SK-N-SH (cell line): ENCODE results near the gene PRDM11. TPM values are rescaled to one million over a fixed set of nuclear protein-coding genes. Genes with fewer than 3 reads are reported as not detected.

Experiments used
- CTCF ChIA-PET: fragments of 300-600, 350-600 bp; formaldehyde crosslinking; extraction: SDS; loops from one replicate; lab custom pipeline; 2021; lab: Yijun Ruan, JAX
- POLR2A ChIA-PET: fragments of 350-600 bp; sonication (Branson Sonifier 250); formaldehyde crosslinking; extraction: SDS; loops from one replicate; lab custom pipeline; 2020; ENCODE audit warnings: antibody characterized with exemption, inconsistent platforms; lab: Yijun Ruan, JAX
- DNase-seq: peaks from one replicate; pipeline ENCODE4 v3.0.0; 2012
- H2AFZ ChIP-seq: fragments of 200-600 bp; sonication (generic); 2 replicates; pipeline ENCODE4 v1.8.1; 2016; ENCODE audit warnings: antibody characterized with exemption, mild to moderate bottlenecking, low read depth
- H3F3A ChIP-seq: fragments of 200-600 bp; sonication (generic); replicated peaks from 2 replicates; pipeline ENCODE3; 2016; ENCODE audit warnings: antibody characterized with exemption, mild to moderate bottlenecking; ENCODE audit not compliant: insufficient read depth
- H3K27ac ChIP-seq, 2 experiments: fragments of 200-500 bp in 1 of 2; fragments of 200-600 bp in 1 of 2; sonication (Bioruptor generic) in 1 of 2; sonication (generic), shearing (Covaris generic) in 1 of 2; 2 replicates each; pipeline versions ENCODE4 v1.5.1 to v1.6.1; 2014 to 2016; ENCODE audit warnings: low read depth in 2 of 2, inconsistent platforms in 1 of 2, low read length in 1 of 2, mild to moderate bottlenecking in 1 of 2, mixed read lengths in 1 of 2
- H3K27me3 ChIP-seq: fragments of 200-600 bp; sonication (generic), shearing (Covaris generic); 2 replicates; pipeline ENCODE4 v1.6.1; 2016; ENCODE audit warnings: mixed run types; ENCODE audit not compliant: insufficient read depth
- H3K36me3 ChIP-seq, 2 experiments: fragments of 200-500 bp in 1 of 2; fragments of 200-600 bp in 1 of 2; sonication (Bioruptor generic) in 1 of 2; sonication (generic) in 1 of 2; replicated peaks in 1 of 2; 2 replicates each; pipeline versions ENCODE3 to v1.5.1; 2014 to 2016; ENCODE audit warnings: low read length in 1 of 2, mild to moderate bottlenecking in 1 of 2; ENCODE audit not compliant: insufficient read depth in 2 of 2, control insufficient read depth in 1 of 2
- H3K4me1 ChIP-seq, 2 experiments: fragments of 200-500 bp in 1 of 2; fragments of 200-600 bp in 1 of 2; sonication (Bioruptor generic) in 1 of 2; sonication (generic), shearing (Covaris generic) in 1 of 2; 2 replicates each; pipeline versions ENCODE4 v1.5.1 to v1.6.1; 2014 to 2016; ENCODE audit warnings: low read depth in 1 of 2, low read length in 1 of 2, mixed run types in 1 of 2; ENCODE audit not compliant: insufficient read depth in 2 of 2, control insufficient read depth in 1 of 2
- H3K4me2 ChIP-seq: fragments of 200-600 bp; sonication (generic), shearing (Covaris generic); 2 replicates; pipeline ENCODE4 v1.6.1; 2017; ENCODE audit warnings: mixed run types
- H3K4me3 ChIP-seq, 2 experiments: fragments of 200-500 bp in 1 of 2; fragments of 200-600 bp in 1 of 2; sonication (Bioruptor generic) in 1 of 2; sonication (generic), shearing (Covaris generic) in 1 of 2; 2 replicates each; pipeline versions ENCODE4 v1.5.1 to v1.8.1; 2014 to 2016; ENCODE audit warnings: low read depth in 2 of 2, inconsistent platforms in 1 of 2, low read length in 1 of 2, mild to moderate bottlenecking in 1 of 2, mixed read lengths in 1 of 2, moderate library complexity in 1 of 2
- H3K79me2 ChIP-seq: fragments of 200-600 bp; sonication (generic); 2 replicates; pipeline ENCODE4 v1.8.1; 2017; ENCODE audit warnings: mild to moderate bottlenecking; ENCODE audit not compliant: insufficient read depth
- H3K9ac ChIP-seq: fragments of 200-600 bp; sonication (generic); 2 replicates; pipeline ENCODE4 v1.6.1; 2017; ENCODE audit warnings: mixed run types
- H3K9me2 ChIP-seq: fragments of 200-600 bp; sonication (generic); 2 replicates; pipeline ENCODE4 v1.6.1; 2017; ENCODE audit warnings: mixed run types
- H3K9me3 ChIP-seq: fragments of 200-600 bp; sonication (generic); 2 replicates; pipeline ENCODE4 v1.6.1; 2017; ENCODE audit warnings: mixed run types, mild to moderate bottlenecking, moderate library complexity
- H4K20me1 ChIP-seq: fragments of 200-600 bp; sonication (generic); 2 replicates; pipeline ENCODE4 v1.6.1; 2017; ENCODE audit warnings: mild to moderate bottlenecking, mixed run types; ENCODE audit not compliant: insufficient read depth
- CHD2 ChIP-seq: fragments of 150-350 bp; IDR thresholded peaks from 2 replicates; pipeline ENCODE4 v1.6.1; 2018; ENCODE audit warnings: low read length; ENCODE audit not compliant: partially characterized antibody
- EZH2phosphoT487 ChIP-seq: fragments of 200-600 bp; sonication (generic); IDR thresholded peaks from 2 replicates; pipeline ENCODE4 v1.6.1; 2017; ENCODE audit warnings: low read depth, mixed run types, mild to moderate bottlenecking, antibody characterized with exemption, moderate library complexity, borderline replicate concordance
- FOSL2 ChIP-seq: IDR thresholded peaks from 2 replicates; pipeline ENCODE4 v1.4.0; 2012; ENCODE audit warnings: low read depth, mild to moderate bottlenecking, moderate library complexity, borderline replicate concordance
- FOXM1 ChIP-seq: IDR thresholded peaks from 2 replicates; pipeline ENCODE4 v1.4.0; 2012; ENCODE audit warnings: low read depth, mild to moderate bottlenecking
- GABPA ChIP-seq: IDR thresholded peaks from 2 replicates; pipeline ENCODE4 v1.4.0; 2012; ENCODE audit warnings: low read depth, mild to moderate bottlenecking
- JUND ChIP-seq: IDR thresholded peaks from 2 replicates; pipeline ENCODE4 v1.4.0; 2012
- MEF2A ChIP-seq: IDR thresholded peaks from 2 replicates; pipeline ENCODE4 v1.4.0; 2012; ENCODE audit warnings: low read depth, borderline replicate concordance
- MXI1 ChIP-seq: IDR thresholded peaks from 2 replicates; pipeline ENCODE4 v1.6.1; 2012; ENCODE audit warnings: mild to moderate bottlenecking, low read depth, low read length, improper control_type of control experiment
- NRF1 ChIP-seq: IDR thresholded peaks from 2 replicates; pipeline ENCODE4 v1.6.1; 2012; ENCODE audit warnings: low read depth, mild to moderate bottlenecking, low read length
- PBX3 ChIP-seq: IDR thresholded peaks from 2 replicates; pipeline ENCODE4; 2012
- POLR2AphosphoS5 ChIP-seq: IDR thresholded peaks from 2 replicates; pipeline ENCODE4 v1.6.1; 2012; ENCODE audit warnings: low read depth, low read length
- RCOR1 ChIP-seq: fragments of 150-350 bp; IDR thresholded peaks from 2 replicates; pipeline ENCODE4 v1.6.1; 2017; ENCODE audit warnings: antibody characterized with exemption, low read length
- RXRA ChIP-seq: IDR thresholded peaks from 2 replicates; pipeline ENCODE4 v1.4.0; 2012; ENCODE audit warnings: low read depth, mild to moderate bottlenecking, borderline replicate concordance
- TCF12 ChIP-seq: IDR thresholded peaks from 2 replicates; pipeline ENCODE4 v1.4.0; 2012
- TEAD4 ChIP-seq: IDR thresholded peaks from 2 replicates; pipeline ENCODE4 v1.4.0; 2012; ENCODE audit warnings: mild to moderate bottlenecking, borderline replicate concordance; ENCODE audit not compliant: insufficient read depth
- YY1 ChIP-seq: IDR thresholded peaks from 2 replicates; pipeline ENCODE4 v1.4.0; 2012; ENCODE audit warnings: low read depth, mild to moderate bottlenecking
- WGBS: methylation state at CpG from one replicate; pipeline ENCODE4 v1.1.6; 2017; ENCODE audit warnings: low lambda C conversion rate; 5-methylcytosine and 5-hydroxymethylcytosine counted together
- polyA plus RNA-seq, 3 experiments: library from polyadenylated mRNA; depleted of rRNA; stranded (reverse); fragments of >200 nt; gene quantifications; 2 replicates each; pipeline ENCODE4 v1.2.3, GENCODE V29; 2012
- TF ChIP-seq, protein P1 (sequence below): IDR thresholded peaks from 2 replicates; pipeline ENCODE4 v1.4.0; 2012; ENCODE audit warnings: low read depth
- TF ChIP-seq, protein P2 (sequence below): IDR thresholded peaks from 2 replicates; pipeline ENCODE4 v1.4.0; 2012; ENCODE audit warnings: low read depth, borderline replicate concordance

PRDM11 gene
- polyA plus RNA-seq, 1 of the 3 experiments (the other 2 are of a cell fraction) = 4.5 TPM

GRCh38 chr11:45252877-45253276 is 106.4 kb downstream of the PRDM11 start (continued):
- no peak for TF ChIP-seq TEAD4
- no peak for TF ChIP-seq YY1
- TF ChIP-seq RXRA = no peak
- no peak for TF ChIP-seq POLR2AphosphoS5
- TF ChIP-seq, all 33 proteins: peak for 0

- no peak for DNase-seq
- H3K4me2 ChIP-seq = no peak overlapping the region
- ChIA-PET CTCF (interaction anchor here (0.9 to 3.0 kb wide), 5 partner anchors 11 to 148 kb away, joined by 3 to 14 read pairs (median 8); no protein-coding TSS in a partner anchor), POLR2A (no interaction called here)
- no peak overlapping the region for H3K27ac ChIP-seq
- no peaks in the 10 kb centered on the region for H3K9me2 ChIP-seq
- no peaks in the 10 kb centered on the region for H4K20me1 ChIP-seq
- H3K9me3 ChIP-seq = no peaks in the 10 kb centered on the region
- TF ChIP-seq RXRA (no peak), MEF2A (no peak), FOSL2 (no peak), YY1 (no peak), CHD2 (no peak), EZH2phosphoT487 (no peak), RCOR1 (no peak), PBX3 (no peak), GABPA (no peak), JUND (no peak), MXI1 (no peak), TCF12 (no peak), FOXM1 (no peak), POLR2AphosphoS5 (no peak), NRF1 (no peak)
- TF ChIP-seq, protein P1, sequence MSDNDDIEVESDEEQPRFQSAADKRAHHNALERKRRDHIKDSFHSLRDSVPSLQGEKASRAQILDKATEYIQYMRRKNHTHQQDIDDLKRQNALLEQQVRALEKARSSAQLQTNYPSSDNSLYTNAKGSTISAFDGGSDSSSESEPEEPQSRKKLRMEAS = no peak
- TF ChIP-seq, protein P2, sequence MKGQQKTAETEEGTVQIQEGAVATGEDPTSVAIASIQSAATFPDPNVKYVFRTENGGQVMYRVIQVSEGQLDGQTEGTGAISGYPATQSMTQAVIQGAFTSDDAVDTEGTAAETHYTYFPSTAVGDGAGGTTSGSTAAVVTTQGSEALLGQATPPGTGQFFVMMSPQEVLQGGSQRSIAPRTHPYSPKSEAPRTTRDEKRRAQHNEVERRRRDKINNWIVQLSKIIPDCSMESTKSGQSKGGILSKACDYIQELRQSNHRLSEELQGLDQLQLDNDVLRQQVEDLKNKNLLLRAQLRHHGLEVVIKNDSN = no peak
- no peaks in the 10 kb centered on the region for H3K4me1 ChIP-seq
- H3K9ac ChIP-seq = no peak overlapping the region
- no peaks in the 10 kb centered on the region; the same call in 1 of the 2 replicates for H3K27me3 ChIP-seq
- H3K79me2 ChIP-seq = no peaks in the 10 kb centered on the region
- WGBS = 77% methylated on average over 9 of the region's 9 CpGs
- no peak overlapping the region for H3K4me3 ChIP-seq
- H3F3A ChIP-seq = no peaks in the 10 kb centered on the region
- H2AFZ ChIP-seq = no peak overlapping the region
- no peaks in the 10 kb centered on the region for H3K36me3 ChIP-seq
These were observed 107.2 kb downstream of the PRDM11 start for GRCh38 chr11:45253640-45254039.
